BJ (cell line): ENCODE data around the gene WDR38. TPM values are rescaled to one million over a fixed set of nuclear protein-coding genes. Genes with fewer than 3 reads are reported as not detected.

Source experiments
- CTCF ChIA-PET: fragments of 350-600 bp; formaldehyde crosslinking; extraction: SDS; loops from one replicate; lab custom pipeline; 2021; ENCODE audit warnings: antibody characterized with exemption, inconsistent platforms; lab: Yijun Ruan, JAX
- POLR2A ChIA-PET: fragments of 300-600 bp; sonication (Branson Sonifier 250); formaldehyde crosslinking; extraction: SDS; loops from one replicate; lab custom pipeline; 2021; ENCODE audit warnings: antibody characterized with exemption; lab: Charles Lee
- DNase-seq: peaks from one replicate; pipeline ENCODE4 v3.0.0-alpha.2; 2011; ENCODE audit warnings: low read depth
- H3K27me3 ChIP-seq: 2 replicates; pipeline ENCODE4 v1.6.0; 2011; ENCODE audit warnings: low read length; ENCODE audit not compliant: control insufficient read depth, insufficient read depth
- H3K36me3 ChIP-seq: 2 replicates; pipeline ENCODE4 v1.5.1; 2011; ENCODE audit warnings: low read length; ENCODE audit not compliant: control insufficient read depth, insufficient read depth
- H3K4me3 ChIP-seq: 2 replicates; pipeline ENCODE4 v1.5.1; 2011; ENCODE audit warnings: low read depth, mild to moderate bottlenecking, control low read depth, low read length
- polyA plus RNA-seq: library from polyadenylated mRNA; depleted of rRNA; stranded (reverse); fragments of >200 nt; gene quantifications from 2 replicates; pipeline ENCODE4 v1.2.3, GENCODE V29; 2011
- TF ChIP-seq, protein P1 (sequence below): IDR thresholded peaks from 2 replicates; pipeline ENCODE4 v1.5.1; 2011; ENCODE audit warnings: low read depth, mild to moderate bottlenecking, control low read depth, inconsistent platforms, low read length, moderate library complexity; ENCODE audit not compliant: insufficient read depth

Gene WDR38
- polyA plus RNA-seq, 1 experiment, result not detected

- DNase-seq, result no peak
- TF ChIP-seq, protein P1, sequence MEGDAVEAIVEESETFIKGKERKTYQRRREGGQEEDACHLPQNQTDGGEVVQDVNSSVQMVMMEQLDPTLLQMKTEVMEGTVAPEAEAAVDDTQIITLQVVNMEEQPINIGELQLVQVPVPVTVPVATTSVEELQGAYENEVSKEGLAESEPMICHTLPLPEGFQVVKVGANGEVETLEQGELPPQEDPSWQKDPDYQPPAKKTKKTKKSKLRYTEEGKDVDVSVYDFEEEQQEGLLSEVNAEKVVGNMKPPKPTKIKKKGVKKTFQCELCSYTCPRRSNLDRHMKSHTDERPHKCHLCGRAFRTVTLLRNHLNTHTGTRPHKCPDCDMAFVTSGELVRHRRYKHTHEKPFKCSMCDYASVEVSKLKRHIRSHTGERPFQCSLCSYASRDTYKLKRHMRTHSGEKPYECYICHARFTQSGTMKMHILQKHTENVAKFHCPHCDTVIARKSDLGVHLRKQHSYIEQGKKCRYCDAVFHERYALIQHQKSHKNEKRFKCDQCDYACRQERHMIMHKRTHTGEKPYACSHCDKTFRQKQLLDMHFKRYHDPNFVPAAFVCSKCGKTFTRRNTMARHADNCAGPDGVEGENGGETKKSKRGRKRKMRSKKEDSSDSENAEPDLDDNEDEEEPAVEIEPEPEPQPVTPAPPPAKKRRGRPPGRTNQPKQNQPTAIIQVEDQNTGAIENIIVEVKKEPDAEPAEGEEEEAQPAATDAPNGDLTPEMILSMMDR, result no peak
- H3K36me3 ChIP-seq, result peaks cover 43% of the 10 kb centered on the region
- ChIA-PET CTCF (no interaction called here), POLR2A (no interaction called here)
- no peak overlapping the region for H3K4me3 ChIP-seq
- H3K27me3 ChIP-seq, result no peaks in the 10 kb centered on the region
Measured at GRCh38 chr9:124886461-124886860, 33.2 kb downstream of the WDR38 start.

DNA sequence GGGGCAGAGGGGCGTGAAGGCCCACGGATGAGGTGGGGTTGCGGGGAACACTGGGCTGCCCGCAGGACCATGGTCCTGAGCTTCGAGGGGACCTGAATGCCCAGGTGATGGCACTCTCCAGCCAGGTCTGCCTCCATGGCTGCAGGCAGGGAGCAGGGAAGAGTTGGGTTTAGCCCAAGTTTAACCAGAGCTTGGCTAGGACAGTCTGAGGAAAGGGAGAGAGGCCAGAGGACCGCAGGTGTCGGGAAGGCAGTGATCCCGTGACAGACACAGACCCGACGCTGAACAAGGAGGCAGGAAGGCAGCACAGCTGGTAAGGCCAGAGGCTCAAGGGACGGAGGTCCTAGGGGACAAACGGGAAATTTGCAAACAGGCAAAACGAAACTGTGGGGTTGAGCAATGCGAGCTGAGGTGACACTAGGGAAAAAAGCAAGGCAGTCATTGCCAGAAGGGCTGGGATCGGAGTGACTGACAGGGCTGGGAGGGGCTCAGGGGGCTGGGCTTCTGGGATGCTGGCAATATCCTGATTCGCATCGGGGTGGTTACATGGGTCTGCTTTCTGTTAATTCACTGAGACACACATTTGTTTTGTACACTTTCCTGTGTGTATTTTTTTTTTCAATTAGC, 33.7 kb downstream of the WDR38 start:
- Histone ChIP-seq H3K27me3 (no peaks in the 10 kb centered on the region), H3K36me3 (peaks cover 42% of the 10 kb centered on the region), H3K4me3 (no peak overlapping the region)
- CTCF ChIA-PET, result no interaction called here
- DNase-seq, result no peak
- POLR2A ChIA-PET, result no interaction called here
- TF ChIP-seq, protein P1, result no peak

DNA sequence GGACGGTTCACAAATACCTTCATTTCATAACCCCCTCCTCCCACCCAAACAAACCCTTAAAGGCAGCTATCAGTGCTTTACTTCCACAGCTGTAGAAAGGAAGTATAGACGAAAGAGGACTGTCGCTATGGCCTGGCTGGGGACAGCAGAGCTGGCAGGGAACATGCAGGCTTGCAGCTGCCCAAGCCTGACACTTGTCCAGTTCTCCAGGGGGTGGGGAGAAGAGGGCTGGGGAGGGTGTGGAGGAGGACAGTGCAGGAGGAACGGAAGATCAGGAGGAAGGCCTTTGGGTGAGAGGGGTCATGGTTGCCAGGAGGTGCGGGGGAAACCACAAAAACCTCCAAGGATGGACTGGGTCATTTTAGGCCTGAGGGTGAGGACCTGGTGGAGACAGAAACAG, 34.6 kb downstream of the WDR38 start:
- TF ChIP-seq, protein P1, result no peak
- peaks cover 37% of the 10 kb centered on the region for H3K36me3 ChIP-seq
- POLR2A ChIA-PET, result no interaction called here
- H3K27me3 ChIP-seq, result no peaks in the 10 kb centered on the region
- no peak overlapping the region for H3K4me3 ChIP-seq
- CTCF ChIA-PET, result no interaction called here
- DNase-seq, result no peak

DNA sequence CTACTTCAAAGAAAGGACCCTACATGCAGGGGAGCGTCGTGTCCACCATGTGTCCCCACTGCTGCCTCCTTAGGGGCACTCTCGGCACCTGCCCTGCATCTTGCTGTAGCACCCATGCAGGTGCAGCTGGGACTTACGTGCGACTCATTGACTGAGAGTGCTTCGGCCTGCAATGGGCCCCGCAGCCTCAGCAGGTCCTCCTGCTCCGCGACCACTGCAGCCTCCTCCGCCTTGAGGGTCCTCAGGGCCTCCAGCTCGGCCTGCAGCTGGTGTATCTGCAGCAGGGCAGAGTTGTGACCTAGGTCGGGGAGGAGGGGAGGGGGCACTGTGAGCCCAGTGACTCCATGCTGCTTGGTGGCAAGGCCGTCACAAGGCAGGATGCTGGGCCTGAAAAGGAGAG, 35.7 kb downstream of the WDR38 start:
- H3K27me3 ChIP-seq, result no peaks in the 10 kb centered on the region
- POLR2A ChIA-PET, result no interaction called here
- no peak overlapping the region for H3K4me3 ChIP-seq
- no peak for DNase-seq
- TF ChIP-seq, protein P1, result no peak
- H3K36me3 ChIP-seq, result peaks cover 37% of the 10 kb centered on the region
- CTCF ChIA-PET, result interaction anchor here (2.6 kb wide), 1 partner anchor 36 kb away, joined by 7 read pairs; the partner anchor contains the start of gene WDR38

DNA sequence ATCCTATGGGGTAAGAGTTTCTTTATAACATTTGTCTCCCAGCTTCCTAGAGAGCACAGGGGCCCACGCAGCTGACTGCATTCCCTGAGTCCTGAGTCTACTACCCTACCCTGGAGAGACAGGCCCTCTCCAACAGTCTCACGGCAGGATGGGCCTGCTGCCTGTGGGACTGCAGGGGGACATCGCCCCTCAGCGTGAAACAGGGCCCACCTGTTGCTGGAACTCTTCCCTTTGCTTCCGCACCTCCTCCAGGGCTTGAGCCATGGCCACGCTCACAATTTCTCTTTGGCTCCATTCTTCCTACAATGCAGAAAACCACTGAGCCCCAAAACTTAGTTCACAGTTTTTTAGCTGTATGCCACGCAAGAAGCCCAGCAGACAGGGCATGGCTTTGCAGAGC, 36.9 kb downstream of the WDR38 start:
- DNase-seq, result no peak
- TF ChIP-seq, protein P1, result no peak
- H3K36me3 ChIP-seq, result peaks cover 36% of the 10 kb centered on the region
- ChIA-PET CTCF (interaction anchor here (2.0 to 2.6 kb wide), 2 partner anchors 37 to 118 kb away, joined by 6 to 7 read pairs; partner anchors contain the start of gene WDR38), POLR2A (no interaction called here)
- H3K27me3 ChIP-seq, result no peaks in the 10 kb centered on the region
- no peak overlapping the region for H3K4me3 ChIP-seq
